GM18499 (cell line): ENCODE data around the gene HELZ.

Experiments used
- ATAC-seq: cut with Tn5 transposase; IDR thresholded peaks from one replicate; pipeline ENCODE4 v1.9.1; 2021; ENCODE audit warnings: moderate number of reproducible peaks; ENCODE audit not compliant: insufficient read depth, unreplicated experiment

Gene HELZ

GRCh38 chr17:67055811-67056745 is 188.9 kb downstream of the HELZ start:
- no peak for ATAC-seq

- no peak for ATAC-seq
Measured at GRCh38 chr17:67055041-67055443, 190.0 kb downstream of the HELZ start.

DNA sequence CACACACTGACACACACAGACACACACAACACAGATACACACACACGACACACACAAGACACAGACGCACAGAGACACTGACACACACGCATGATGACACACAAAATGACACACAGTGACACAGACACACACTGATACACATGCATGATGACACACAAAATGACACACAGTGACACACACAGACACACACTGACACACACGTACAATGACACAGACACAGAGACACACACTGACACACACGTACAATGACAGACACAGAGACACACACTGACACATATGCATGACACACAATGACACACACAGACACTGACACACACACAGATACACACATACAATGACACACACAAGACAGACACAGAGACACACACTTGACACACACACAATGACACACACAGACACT is 190.4 kb downstream of the HELZ start:
- ATAC-seq, result no peak

- ATAC-seq, result no peak
Measured at GRCh38 chr17:67054011-67054591, 190.9 kb downstream of the HELZ start.

- no peak for ATAC-seq
Measured at GRCh38 chr17:67053438-67054000, 191.5 kb downstream of the HELZ start.

DNA sequence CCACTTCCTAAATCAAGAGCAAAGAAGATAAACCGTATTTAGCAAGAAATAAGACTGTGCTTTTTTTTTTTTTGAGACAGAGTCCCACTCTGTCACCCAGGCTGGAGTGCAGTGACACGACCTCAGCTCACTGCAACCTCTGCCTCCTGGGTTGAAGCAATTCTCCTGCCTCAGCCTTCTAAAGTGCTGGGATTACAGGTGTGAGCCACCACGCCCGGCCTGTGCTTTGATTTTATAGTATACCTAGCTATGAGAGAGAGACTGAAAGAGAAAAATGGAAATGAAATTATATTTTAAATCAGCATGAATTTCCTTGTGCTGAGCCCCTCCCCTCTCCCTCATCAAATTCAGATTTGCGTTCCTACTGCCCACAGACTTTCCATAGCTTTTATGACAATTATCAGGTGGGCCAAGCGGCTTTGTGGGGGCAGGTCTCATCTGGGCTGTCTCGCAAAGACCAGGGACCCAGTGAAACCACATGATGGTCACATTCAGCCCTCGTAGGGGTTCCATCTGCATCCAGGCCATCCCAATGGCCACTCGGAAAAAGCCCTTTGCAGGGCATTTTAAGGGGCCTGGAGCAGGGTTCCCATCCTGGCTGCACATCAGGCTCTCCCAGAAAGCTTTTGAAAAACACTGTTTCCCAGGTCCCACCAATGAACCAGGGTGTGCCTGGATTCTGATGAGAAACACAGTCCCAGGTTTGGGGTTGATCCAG is 192.1 kb downstream of the HELZ start:
- no peak for ATAC-seq

DNA sequence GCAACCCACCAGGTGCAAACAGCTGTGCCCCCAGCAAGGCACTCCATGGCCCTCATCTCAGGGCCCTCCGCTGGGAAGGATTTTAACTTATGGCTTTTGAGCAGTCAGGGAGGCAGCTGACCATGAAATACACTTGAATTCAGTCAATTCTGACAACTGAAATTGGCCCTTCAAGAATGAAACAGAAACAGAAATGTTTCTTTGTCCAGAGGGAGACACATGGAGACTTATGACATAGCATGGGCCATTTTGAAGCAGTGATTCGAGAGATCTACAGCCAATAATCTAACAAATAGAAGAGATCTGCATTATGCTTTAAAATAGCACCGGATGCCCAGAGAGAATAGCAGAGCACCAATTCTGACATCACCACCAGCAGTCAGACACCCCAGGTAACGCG is 193.2 kb downstream of the HELZ start:
- no peak for ATAC-seq

- no peak for ATAC-seq
Measured at GRCh38 chr17:67051155-67051538, 193.8 kb downstream of the HELZ start.

GRCh38 chr17:67050471-67051154 is 194.4 kb downstream of the HELZ start:
- ATAC-seq, result no peak

GRCh38 chr17:67050066-67050465 is 194.9 kb downstream of the HELZ start:
- no peak for ATAC-seq

- no peak for ATAC-seq
Measured at GRCh38 chr17:67049025-67049739, 195.8 kb downstream of the HELZ start.

- ATAC-seq, result no peak
Measured at GRCh38 chr17:67047382-67047781, 197.6 kb downstream of the HELZ start.

- ATAC-seq, result no peak
Measured at GRCh38 chr17:67046398-67046797, 198.6 kb downstream of the HELZ start.

- no peak for ATAC-seq
Measured at GRCh38 chr17:67044940-67045339, 200.1 kb downstream of the HELZ start.

- no peak for ATAC-seq
Measured at GRCh38 chr17:67044016-67044772, 200.8 kb downstream of the HELZ start, which contains the start of gene CACNG1. Gene CACNG1 (plus strand): TSS chr17:67044554. CDS start chr17:67044661, 107 bp downstream.

DNA sequence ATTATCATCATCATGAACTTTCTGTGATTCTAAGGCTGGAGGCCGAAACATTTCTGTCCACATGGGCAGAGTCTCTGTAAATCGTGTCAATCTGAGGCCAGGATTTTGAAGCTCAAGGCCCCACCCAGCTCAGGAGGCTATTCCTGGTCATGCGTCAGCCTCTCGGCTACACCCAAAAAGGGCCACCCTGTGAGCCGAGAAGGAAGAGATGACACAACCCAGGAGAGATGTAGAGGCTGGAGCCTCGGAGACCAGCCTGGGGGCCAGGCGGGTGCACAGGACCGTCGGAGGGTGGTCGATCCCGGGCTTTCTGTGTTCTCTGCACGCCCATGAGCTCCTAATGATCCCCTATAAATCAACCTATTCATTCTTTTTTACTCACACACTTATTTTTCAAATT is 201.7 kb downstream of the HELZ start:
- ATAC-seq, result no peak

- no peak for ATAC-seq
Measured at GRCh38 chr17:67041941-67042899, 202.8 kb downstream of the HELZ start.

DNA sequence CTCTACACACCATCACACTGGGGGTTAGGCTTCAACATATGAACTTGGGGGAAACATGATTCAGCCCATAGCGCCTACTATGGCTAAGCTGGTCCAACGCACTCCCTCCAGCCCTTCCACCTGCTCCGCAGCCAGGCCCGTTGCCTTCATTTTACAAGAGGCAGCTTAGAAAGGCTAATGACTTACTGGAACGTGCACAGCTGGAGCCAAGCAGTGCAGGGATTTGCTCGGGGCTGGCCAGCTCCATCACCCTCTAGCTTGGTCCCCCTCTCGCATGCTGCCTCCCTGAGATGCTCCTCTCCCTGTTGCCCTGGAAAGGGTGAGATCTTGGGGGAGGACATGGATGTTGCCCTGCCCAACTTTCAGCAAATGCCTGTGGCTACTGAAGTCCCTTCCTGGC is 203.5 kb downstream of the HELZ start:
- no peak for ATAC-seq
